Esophagus (tissue), 2 donors: ENCODE data around the gene FHOD3. TPM values are rescaled to one million over a fixed set of nuclear protein-coding genes. Genes with fewer than 3 reads are reported as not detected.
A peak's percentile ranks its signal among the peaks of the same experiment; 100 is the strongest.
"Not testable (repeated sequence)": the region's sequence is repeated elsewhere in the genome, so short reads cannot be mapped to it uniquely, and the experiment has no call there.

Experiments used
- H3K27ac ChIP-seq, 2 donors: one replicate each; pipeline ENCODE4 v1.5.1; 2013; ENCODE audit warnings: low read depth in 2 of 2, mild to moderate bottlenecking in 2 of 2, inconsistent platforms in 1 of 2, low read length in 1 of 2, moderate library complexity in 1 of 2
- H3K27me3 ChIP-seq, 2 donors: one replicate each; pipeline ENCODE4 v1.6.1; 2013; ENCODE audit warnings: low read length in 2 of 2, control low read depth in 1 of 2, mild to moderate bottlenecking in 1 of 2; ENCODE audit not compliant: insufficient read depth in 2 of 2, control insufficient read depth in 1 of 2
- H3K36me3 ChIP-seq, 2 donors: one replicate each; pipeline ENCODE4 v1.6.1; 2013; ENCODE audit warnings: low read length in 1 of 2; ENCODE audit not compliant: control insufficient read depth in 2 of 2, insufficient read depth in 2 of 2
- H3K4me1 ChIP-seq, 2 donors: one replicate each; pipeline ENCODE4 v1.6.1; 2013; ENCODE audit warnings: low read length in 1 of 2; ENCODE audit not compliant: control insufficient read depth in 2 of 2, insufficient read depth in 2 of 2
- H3K4me3 ChIP-seq, 2 donors: one replicate each; pipeline ENCODE4 v1.5.1; 2013; ENCODE audit warnings: low read length in 2 of 2, mild to moderate bottlenecking in 2 of 2, low read depth in 1 of 2, moderate library complexity in 1 of 2
- H3K9me3 ChIP-seq, 2 donors: one replicate each; pipeline ENCODE4 v1.6.1; 2013; ENCODE audit warnings: mild to moderate bottlenecking in 2 of 2, low read depth in 1 of 2, low read length in 1 of 2, moderate library complexity in 1 of 2; ENCODE audit not compliant: control insufficient read depth in 2 of 2, insufficient read depth in 1 of 2
- WGBS, 2 donors: extraction: QIAGEN DNeasy Blood & Tissue Kit; methylation state at CpG; one replicate each; pipeline ENCODE4 v1.1.7; 2013; 5-methylcytosine and 5-hydroxymethylcytosine counted together
- polyA plus RNA-seq, 2 donors: library from polyadenylated mRNA; stranded (reverse); fragments of 200-250 nt; gene quantifications; one replicate each; pipeline ENCODE4 v1.2.3, GENCODE V29; 2013
- donor health status: healthy with polysubstance abuse.
- donor health status: Bipolar disorder and iron deficiency.

Gene FHOD3
- polyA plus RNA-seq, 2 donors: 3.7 to 11.1 TPM

DNA sequence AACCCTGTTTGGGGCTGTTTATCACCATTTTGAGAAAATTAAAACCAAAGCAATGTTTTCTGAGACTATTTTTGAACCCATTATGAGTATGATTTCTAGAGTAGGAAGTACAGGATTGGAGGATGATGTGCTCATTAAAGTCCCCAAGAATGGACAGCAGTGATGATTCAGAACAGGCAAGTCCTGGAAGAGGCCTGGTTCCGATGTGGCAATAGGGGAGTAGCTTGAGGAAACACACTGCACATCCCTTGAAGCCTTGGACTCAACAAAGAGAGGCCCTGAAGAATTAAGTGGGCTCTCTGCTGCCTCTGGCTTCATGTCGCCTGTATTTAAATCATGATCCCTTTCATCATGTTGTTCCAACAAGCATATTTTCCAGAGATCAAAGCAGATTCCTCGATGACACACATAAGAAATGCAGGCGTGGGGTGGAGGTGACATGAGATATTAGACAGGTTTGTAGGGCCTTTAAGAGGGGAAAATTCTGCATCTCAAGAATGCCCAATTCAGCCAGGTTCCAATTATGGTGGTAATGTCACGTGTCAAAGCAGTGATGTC, 242.2 kb downstream of the FHOD3 start:
- H3K27me3 ChIP-seq: no peaks in the 10 kb centered on the region
- no peaks in the 10 kb centered on the region for H3K36me3 ChIP-seq
- H3K4me1 ChIP-seq: peaks cover 0 to 7% of the 10 kb centered on the region in 2 donors
- 78 to 84% methylated on average over 5 of the region's 5 CpGs for WGBS, 2 donors
- H3K9me3 ChIP-seq: no peaks in the 10 kb centered on the region
- no peak overlapping the region for H3K4me3 ChIP-seq
- no peak overlapping the region for H3K27ac ChIP-seq

GRCh38 chr18:36543030-36543429, 245.5 kb downstream of the FHOD3 start:
- Histone ChIP-seq H3K27ac (no peak overlapping the region), H3K4me3 (no peak overlapping the region), H3K9me3 (no peaks in the 10 kb centered on the region), H3K4me1 (peaks cover 0 to 7% of the 10 kb centered on the region in 2 donors), H3K27me3 (no peaks in the 10 kb centered on the region), H3K36me3 (no peaks in the 10 kb centered on the region)
- 84 to 92% methylated on average over 2 of the region's 2 CpGs for WGBS, 2 donors

- 33 to 56% methylated on average over 15 of the region's 15 CpGs for WGBS, 2 donors
- H3K9me3 ChIP-seq: no peaks in the 10 kb centered on the region
- H3K27ac ChIP-seq: peak overlapping the region; percentile 58 to 65
- H3K4me1 ChIP-seq: peaks cover 0 to 7% of the 10 kb centered on the region in 2 donors
- H3K36me3 ChIP-seq: no peaks in the 10 kb centered on the region
- H3K4me3 ChIP-seq: no peak overlapping the region
- no peaks in the 10 kb centered on the region for H3K27me3 ChIP-seq
Measured at GRCh38 chr18:36543991-36544725, 246.6 kb downstream of the FHOD3 start.

GRCh38 chr18:36545821-36546427, 248.4 kb downstream of the FHOD3 start:
- no peak overlapping the region for H3K4me3 ChIP-seq
- H3K4me1 ChIP-seq: peaks cover 0 to 7% of the 10 kb centered on the region in 2 donors
- 58 to 65% methylated on average over 6 of the region's 6 CpGs for WGBS, 2 donors
- no peaks in the 10 kb centered on the region for H3K27me3 ChIP-seq
- no peak overlapping the region for H3K27ac ChIP-seq
- no peaks in the 10 kb centered on the region for H3K9me3 ChIP-seq
- H3K36me3 ChIP-seq: no peaks in the 10 kb centered on the region

DNA sequence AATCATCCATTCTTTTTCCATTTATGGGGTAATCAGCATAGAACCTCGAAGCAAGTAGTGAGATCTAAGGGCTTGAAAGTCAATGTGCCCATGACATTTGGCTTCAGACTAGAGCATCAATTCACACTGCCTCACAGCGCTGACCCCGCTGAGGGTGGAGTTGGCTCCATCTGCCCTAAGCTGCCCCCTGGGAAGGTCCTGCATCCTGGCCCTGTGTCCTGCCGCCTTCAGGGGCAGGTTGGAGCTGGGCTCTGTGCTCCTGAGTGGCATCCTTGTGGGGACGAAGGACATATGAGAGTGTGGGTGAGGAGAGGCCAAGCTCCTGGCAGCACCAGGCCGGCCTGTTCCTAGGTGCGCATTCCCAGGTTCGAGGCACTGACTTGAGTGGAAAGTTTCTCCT, 249.4 kb downstream of the FHOD3 start:
- H3K27me3 ChIP-seq: no peaks in the 10 kb centered on the region
- H3K36me3 ChIP-seq: no peaks in the 10 kb centered on the region
- no peak overlapping the region for H3K4me3 ChIP-seq
- 93% methylated on average over 8 of the region's 8 CpGs for WGBS, 2 donors
- no peak overlapping the region for H3K27ac ChIP-seq
- H3K4me1 ChIP-seq: peaks cover 0 to 7% of the 10 kb centered on the region in 2 donors
- no peaks in the 10 kb centered on the region for H3K9me3 ChIP-seq

DNA sequence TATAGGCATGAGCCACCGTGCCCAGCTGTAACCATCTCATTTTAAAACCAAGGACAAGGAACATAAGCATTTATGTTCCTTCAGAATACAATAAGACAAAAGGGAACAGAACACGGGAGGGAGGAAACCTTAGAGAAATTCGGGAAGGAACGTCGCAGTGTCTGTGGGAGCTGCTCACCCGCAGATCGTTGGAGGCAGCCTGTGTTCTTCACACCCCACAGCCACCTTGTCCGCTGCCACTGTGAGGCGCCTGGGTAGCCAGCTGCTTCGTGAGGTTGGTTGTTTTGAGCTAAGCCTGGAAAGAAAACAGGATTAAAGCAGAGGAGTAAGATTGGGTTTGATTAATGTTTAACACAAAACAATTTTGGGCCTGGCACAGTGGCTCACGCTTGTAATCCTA, 250.0 kb downstream of the FHOD3 start:
- Histone ChIP-seq H3K4me3 (no peak overlapping the region), H3K9me3 (no peaks in the 10 kb centered on the region), H3K36me3 (no peaks in the 10 kb centered on the region), H3K27me3 (no peaks in the 10 kb centered on the region), H3K4me1 (peaks cover 0 to 7% of the 10 kb centered on the region in 2 donors), H3K27ac (no peak overlapping the region)
- 87 to 93% methylated on average over 11 of the region's 11 CpGs for WGBS, 2 donors

GRCh38 chr18:36551274-36551673, 253.8 kb downstream of the FHOD3 start:
- H3K4me1 ChIP-seq, H3K27ac ChIP-seq, H3K36me3 ChIP-seq, H3K9me3 ChIP-seq, H3K27me3 ChIP-seq, H3K4me3 ChIP-seq: not testable (repeated sequence)
- 84 to 91% methylated on average over 1 of the region's 1 CpG for WGBS, 2 donors

DNA sequence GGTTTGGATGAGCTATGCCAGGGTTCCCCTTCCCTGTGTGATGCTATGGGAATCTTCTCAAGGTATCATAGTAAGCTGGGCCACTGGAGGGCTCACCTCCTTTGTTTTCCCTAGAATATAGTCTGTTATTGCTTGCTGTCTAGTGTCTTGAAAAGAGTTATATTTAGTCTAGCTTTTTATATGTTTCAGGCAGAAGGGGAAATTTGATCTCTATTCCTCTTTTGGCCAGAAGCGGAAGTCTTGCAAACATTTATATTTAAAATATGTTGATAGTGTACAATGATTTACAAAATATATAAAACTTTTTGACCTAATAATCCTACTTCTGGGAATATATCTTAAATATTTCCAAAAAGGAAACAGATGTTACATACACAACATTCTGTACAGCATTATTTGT, 260.7 kb downstream of the FHOD3 start:
- WGBS, 2 donors: 84 to 90% methylated on average over 1 of the region's 1 CpG
- H3K27ac ChIP-seq: no peak overlapping the region
- no peak overlapping the region for H3K4me3 ChIP-seq

GRCh38 chr18:36559149-36559857, 261.8 kb downstream of the FHOD3 start:
- H3K36me3 ChIP-seq: no peaks in the 10 kb centered on the region
- 77 to 80% methylated on average over 8 of the region's 8 CpGs for WGBS, 2 donors
- no peaks in the 10 kb centered on the region for H3K27me3 ChIP-seq
- H3K27ac ChIP-seq: no peak overlapping the region
- no peaks in the 10 kb centered on the region for H3K4me1 ChIP-seq
- H3K4me3 ChIP-seq: no peak overlapping the region
- H3K9me3 ChIP-seq: no peaks in the 10 kb centered on the region

More for the DNA sequence above, 260.7 kb downstream of the FHOD3 start:
- Histone ChIP-seq H3K4me1 (no peaks in the 10 kb centered on the region), H3K9me3 (no peaks in the 10 kb centered on the region), H3K36me3 (no peaks in the 10 kb centered on the region), H3K27me3 (no peaks in the 10 kb centered on the region)
